K562 (cell line): Measurements from ENCODE around the gene CIAO1. TPM values are rescaled to one million over a fixed set of nuclear protein-coding genes. Genes with fewer than 3 reads are reported as not detected.

Experiments
- AFF1 ChIP-seq, 2 experiments: fragments of 450-650 bp; IDR thresholded peaks; 2 replicates each; pipeline ENCODE4 v1.6.1; 2018; ENCODE audit warnings: mild to moderate bottlenecking in 2 of 2, low read depth in 1 of 2; ENCODE audit not compliant: partially characterized antibody in 2 of 2
- CBFA2T3 ChIP-seq: fragments of 450-650 bp; IDR thresholded peaks from 2 replicates; pipeline ENCODE4 v1.6.1; 2017
- CHD1 ChIP-seq: fragments of 200-600 bp; sonication (generic); IDR thresholded peaks from one replicate; pipeline ENCODE4 v1.6.1; 2012; ENCODE audit warnings: mild to moderate bottlenecking, moderate library complexity, low read length, inconsistent platforms
- ILF3 ChIP-seq: fragments of 450-650 bp; IDR thresholded peaks from 2 replicates; pipeline ENCODE4 v1.6.1; 2018; ENCODE audit warnings: antibody characterized with exemption, mild to moderate bottlenecking, moderate library complexity, borderline replicate concordance
- JUND ChIP-seq, 2 experiments: IDR thresholded peaks; 2 replicates in 1 of 2; 3 replicates in 1 of 2; pipeline ENCODE4 v1.6.1; 2011; ENCODE audit warnings: borderline replicate concordance in 2 of 2, low read depth in 2 of 2, low read length in 2 of 2, improper control_type of control experiment in 1 of 2, missing biosample characterization in 1 of 2, missing genetic modification characterization in 1 of 2, missing genetic modification reagents in 1 of 2
- NCOR1 ChIP-seq: fragments of 450-650 bp; IDR thresholded peaks from 2 replicates; pipeline ENCODE4 v1.6.1; 2016; ENCODE audit warnings: mild to moderate bottlenecking, moderate library complexity
- RBM15 ChIP-seq: fragments of 200-400 bp; formaldehyde crosslinking; IDR thresholded peaks from 2 replicates; pipeline ENCODE4 v1.6.1; 2018; ENCODE audit warnings: mild to moderate bottlenecking, low read length, moderate library complexity; ENCODE audit not compliant: insufficient read depth
- TEAD1 ChIP-seq, 2 experiments: fragments of 450-650 bp in 1 of 2; sonication (generic) in 1 of 2; formaldehyde crosslinking; IDR thresholded peaks; 2 replicates each; pipeline versions ENCODE4 v1.4.0 to v1.8.0; 2020 to 2022; ENCODE audit warnings: mild to moderate bottlenecking in 2 of 2, missing genetic modification reagents in 1 of 2
- TGIF2 ChIP-seq: sonication (generic); formaldehyde crosslinking; IDR thresholded peaks from 2 replicates; pipeline ENCODE4 v1.8.1; 2022; ENCODE audit warnings: mild to moderate bottlenecking, missing genetic modification reagents, moderate library complexity
- USF2 ChIP-seq: sonication (generic); formaldehyde crosslinking; IDR thresholded peaks from 2 replicates; pipeline ENCODE4 v1.5.0; 2020; ENCODE audit warnings: missing genetic modification reagents
- XRCC3 ChIP-seq: fragments of 450-650 bp; IDR thresholded peaks from 2 replicates; pipeline ENCODE4 v1.6.1; 2017; ENCODE audit warnings: mild to moderate bottlenecking, moderate library complexity
- YY1 ChIP-seq, 3 experiments: IDR thresholded peaks; 2 replicates each; pipeline ENCODE4 v1.6.1; 2011; ENCODE audit warnings: low read length in 2 of 3, mild to moderate bottlenecking in 2 of 3, moderate library complexity in 2 of 3, borderline replicate concordance in 1 of 3, control low read depth in 1 of 3, low read depth in 1 of 3; ENCODE audit not compliant: insufficient read depth in 3 of 3, insufficient replicate concordance in 2 of 3, control insufficient read depth in 1 of 3, insufficient read length in 1 of 3; ENCODE audit errors: extremely low read depth in 1 of 3
- ZBTB12 ChIP-seq: fragments of 250-450 bp; sonication (Bioruptor Pico); IDR thresholded peaks from 2 replicates; pipeline ENCODE4 v1.4.0; 2020
- ZBTB49 ChIP-seq: sonication (generic); formaldehyde crosslinking; IDR thresholded peaks from 2 replicates; pipeline ENCODE4 v1.8.0; 2022; ENCODE audit warnings: missing genetic modification reagents, mild to moderate bottlenecking, borderline replicate concordance
- ZBTB8A ChIP-seq: fragments of 450-650 bp; IDR thresholded peaks from 2 replicates; pipeline ENCODE4 v1.6.1; 2018; ENCODE audit warnings: mild to moderate bottlenecking, moderate library complexity; ENCODE audit not compliant: partially characterized antibody
- ZNF431 ChIP-seq: sonication (generic); formaldehyde crosslinking; IDR thresholded peaks from 2 replicates; pipeline ENCODE4 v1.8.0; 2022; ENCODE audit warnings: mild to moderate bottlenecking, missing genetic modification reagents
- ZNF780A ChIP-seq: fragments of 250-450 bp; sonication (Bioruptor Pico); IDR thresholded peaks from 2 replicates; pipeline ENCODE4 v1.5.0; 2021; ENCODE audit warnings: mild to moderate bottlenecking
- polyA plus RNA-seq, 8 experiments: library from polyadenylated mRNA; depleted of rRNA in 4 of 8; stranded (reverse) in 5 of 8; unstranded in 3 of 8; fragments of >200 nt; fragmentation: Nextera tagmentation in 2 of 8; fragmentation: Illumina TruSeq in 1 of 8; extraction: Ambion mirVana in 2 of 8; extraction: Trizol in 1 of 8; gene quantifications; 2 replicates each; pipeline versions ENCODE4 v1.2.1 to v1.2.3, GENCODE V29; 2011 to 2014; ENCODE audit warnings: inconsistent platforms in 1 of 8, missing spikeins in 1 of 8
- total RNA-seq, 7 experiments: library from RNA; depleted of rRNA in 6 of 7; stranded (reverse); fragments of >200 nt in 6 of 7; fragmentation: Illumina TruSeq in 2 of 7; extraction: Trizol in 2 of 7; gene quantifications; 2 replicates each; pipeline versions ENCODE4 v1.2.1 to v1.2.3, GENCODE V29; 2011 to 2021; ENCODE audit warnings: low replicate concordance in 1 of 7

Gene CIAO1
- total and polyA plus RNA-seq, 9 of the 15 experiments (the other 6 are each of a cell fraction or from before 2014, with no cell fraction given): 11.4 to 156 (median 92.8) TPM

GRCh38 chr2:96260387-96261260 is 5.4 kb upstream of the CIAO1 start (continued):
- TF ChIP-seq ZNF780A (CRISPR knock-in tag) (no peak), AFF1 (IDR thresholded peaks at IDR 0.05; ENCODE audit: low read depth in 1 of 2, partially characterized antibody in 2 of 2) (no peak), ZBTB8A (no peak), TEAD1 (CRISPR knock-in tag; IDR thresholded peaks at IDR 0.05) (peak in 1 of 2 experiments; percentile 50; a peak in 1 of 4 replicates), ILF3 (no peak), NCOR1 (peak; percentile 20; the same call in 1 of the 2 replicates), ZBTB12 (CRISPR knock-in tag) (no peak), XRCC3 (no peak), YY1 (IDR thresholded peaks at IDR 0.05; ENCODE audit: borderline replicate concordance in 1 of 3, control insufficient read depth in 1 of 3, extremely low read depth in 1 of 3, insufficient read depth in 3 of 3, insufficient read length in 1 of 3, insufficient replicate concordance in 2 of 3, low read depth in 1 of 3, low read length in 2 of 3) (no peak), ZBTB49 (CRISPR knock-in tag) (no peak), CHD1 (no peak), CBFA2T3 (0 out of 2 replicates have a peak, but pooled peaks have one; percentile 3), USF2 (CRISPR knock-in tag) (no peak), JUND (IDR thresholded peaks at IDR 0.05; ENCODE audit: borderline replicate concordance, low read depth, low read length) (peak; percentile 95), JUND (tag; IDR thresholded peaks at IDR 0.05; ENCODE audit: borderline replicate concordance, low read depth, low read length) (peak; percentile 93; the same call in 2 of the 3 replicates), TGIF2 (no peak), ZNF431 (CRISPR knock-in tag) (no peak), RBM15 (no peak)
